Myocyte (in vitro differentiated cells): ENCODE measurements around the gene SFT2D3. TPM values are rescaled to one million over a fixed set of nuclear protein-coding genes. Genes with fewer than 3 reads are reported as not detected.

Experiments
- DNase-seq: peaks from one replicate; pipeline ENCODE4 v3.0.0-alpha.2; 2012; ENCODE audit warnings: low read depth
- total RNA-seq: library from RNA; depleted of rRNA; stranded (reverse); fragments of >200 nt; gene quantifications from 2 replicates; pipeline ENCODE4 v1.2.3, GENCODE V29; 2014

SFT2D3 gene
- total RNA-seq, 1 donor from 2014 or later: 8.3 TPM

- DNase-seq: peak; percentile 59
These were observed 20.0 kb upstream of the SFT2D3 start for GRCh38 chr2:127681288-127681804.

- no peak for DNase-seq
These were observed 19.1 kb upstream of the SFT2D3 start for GRCh38 chr2:127681976-127682857.

- no peak for DNase-seq
These were observed 18.2 kb upstream of the SFT2D3 start for GRCh38 chr2:127683056-127683455.

- peak; percentile 71 for DNase-seq
These were observed 17.5 kb upstream of the SFT2D3 start for GRCh38 chr2:127683757-127684156.

- no peak for DNase-seq
These were observed 15.8 kb upstream of the SFT2D3 start for GRCh38 chr2:127685410-127686080.

GRCh38 chr2:127688405-127688804 is 12.9 kb upstream of the SFT2D3 start:
- DNase-seq: no peak

- no peak for DNase-seq
These were observed 10.6 kb upstream of the SFT2D3 start for GRCh38 chr2:127690696-127691095.

GRCh38 chr2:127694986-127695385 is 6.3 kb upstream of the SFT2D3 start:
- no peak for DNase-seq

GRCh38 chr2:127695491-127696472 is 5.5 kb upstream of the SFT2D3 start:
- DNase-seq: peak; percentile 93

GRCh38 chr2:127697482-127698180 is 3.7 kb upstream of the SFT2D3 start:
- no peak for DNase-seq

- no peak for DNase-seq
These were observed 2.5 kb upstream of the SFT2D3 start for GRCh38 chr2:127698553-127699355.

GRCh38 chr2:127700527-127701192 is 637 bp upstream of the SFT2D3 start:
- peak; percentile 59 for DNase-seq

- peak; percentile 78 for DNase-seq
These were observed 526 bp downstream of the SFT2D3 start for GRCh38 chr2:127701651-127702394.

GRCh38 chr2:127702395-127703009 is 1.2 kb downstream of the SFT2D3 start:
- no peak for DNase-seq

- no peak for DNase-seq
These were observed 2.0 kb downstream of the SFT2D3 start for GRCh38 chr2:127703282-127703681.

GRCh38 chr2:127704641-127705390 is 3.5 kb downstream of the SFT2D3 start:
- DNase-seq: no peak
